Osteocyte (in vitro differentiated cells): ENCODE data around the gene ADAMTS2. TPM values are rescaled to one million over a fixed set of nuclear protein-coding genes. Genes with fewer than 3 reads are reported as not detected.

Source experiments
- DNase-seq: peaks from one replicate; pipeline ENCODE4 v3.0.0; 2021; ENCODE audit warnings: mixed read lengths; ENCODE audit not compliant: unreplicated experiment; ENCODE audit errors: extremely low spot score
- H3K27ac Mint-ChIP-seq: one replicate; pipeline ENCODE4 v1.8.0; 2021; ENCODE audit warnings: mild to moderate bottlenecking, mixed read lengths; ENCODE audit not compliant: unreplicated experiment
- H3K27me3 Mint-ChIP-seq: one replicate; pipeline ENCODE4 v1.8.0; 2021; ENCODE audit warnings: mixed read lengths; ENCODE audit not compliant: unreplicated experiment
- H3K36me3 Mint-ChIP-seq: one replicate; pipeline ENCODE4 v1.8.0; 2021; ENCODE audit warnings: mixed read lengths; ENCODE audit not compliant: unreplicated experiment
- H3K4me1 Mint-ChIP-seq: one replicate; pipeline ENCODE4 v1.8.0; 2021; ENCODE audit warnings: mixed read lengths; ENCODE audit not compliant: unreplicated experiment
- H3K4me3 Mint-ChIP-seq: one replicate; pipeline ENCODE4 v1.8.0; 2021; ENCODE audit warnings: mild to moderate bottlenecking, moderate library complexity, mixed read lengths; ENCODE audit not compliant: unreplicated experiment
- H3K9me3 Mint-ChIP-seq: one replicate; pipeline ENCODE4 v1.8.0; 2021; ENCODE audit warnings: mixed read lengths; ENCODE audit not compliant: unreplicated experiment
- total RNA-seq: library from RNA; stranded (reverse); gene quantifications from 2 replicates; pipeline ENCODE4 v1.2.1, GENCODE V29; 2021
- TF ChIP-seq, protein P1 (sequence below): fragments of 200-600 bp; sonication (generic); IDR thresholded peaks from 2 replicates; pipeline ENCODE4 v1.5.0; 2021; ENCODE audit warnings: antibody characterized with exemption, mild to moderate bottlenecking, moderate library complexity

The ADAMTS2 gene
- total RNA-seq, 1 donor from 2014 or later = 12.2 TPM

DNA sequence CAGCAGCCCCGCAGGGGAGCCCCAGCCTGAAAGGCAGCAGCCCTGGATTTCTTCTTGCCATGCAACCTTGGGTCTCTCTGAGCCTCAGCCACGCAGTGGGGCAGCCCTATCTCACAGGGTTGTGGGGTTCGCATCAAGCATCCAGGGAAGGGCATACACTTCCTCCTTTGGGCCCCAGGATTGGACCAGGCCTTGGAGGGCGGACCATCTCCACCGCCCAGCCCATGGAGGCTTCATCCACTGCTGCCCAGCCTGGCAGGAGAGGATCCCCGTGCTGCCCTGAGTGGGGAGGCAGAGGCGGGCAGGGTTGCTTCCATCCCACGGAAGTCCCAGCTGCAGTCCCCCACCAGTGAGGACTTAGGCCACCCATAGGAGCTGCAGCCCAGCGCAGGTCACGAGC is 5.3 kb downstream of the ADAMTS2 start:
- no peak for DNase-seq
- Mint-ChIP-seq H3K4me3 (no peak overlapping the region), H3K27ac (no peak overlapping the region), H3K27me3 (peaks cover 21% of the 10 kb centered on the region), H3K9me3 (no peaks in the 10 kb centered on the region), H3K4me1 (peaks cover 8% of the 10 kb centered on the region), H3K36me3 (no peaks in the 10 kb centered on the region)
- TF ChIP-seq, protein P1, sequence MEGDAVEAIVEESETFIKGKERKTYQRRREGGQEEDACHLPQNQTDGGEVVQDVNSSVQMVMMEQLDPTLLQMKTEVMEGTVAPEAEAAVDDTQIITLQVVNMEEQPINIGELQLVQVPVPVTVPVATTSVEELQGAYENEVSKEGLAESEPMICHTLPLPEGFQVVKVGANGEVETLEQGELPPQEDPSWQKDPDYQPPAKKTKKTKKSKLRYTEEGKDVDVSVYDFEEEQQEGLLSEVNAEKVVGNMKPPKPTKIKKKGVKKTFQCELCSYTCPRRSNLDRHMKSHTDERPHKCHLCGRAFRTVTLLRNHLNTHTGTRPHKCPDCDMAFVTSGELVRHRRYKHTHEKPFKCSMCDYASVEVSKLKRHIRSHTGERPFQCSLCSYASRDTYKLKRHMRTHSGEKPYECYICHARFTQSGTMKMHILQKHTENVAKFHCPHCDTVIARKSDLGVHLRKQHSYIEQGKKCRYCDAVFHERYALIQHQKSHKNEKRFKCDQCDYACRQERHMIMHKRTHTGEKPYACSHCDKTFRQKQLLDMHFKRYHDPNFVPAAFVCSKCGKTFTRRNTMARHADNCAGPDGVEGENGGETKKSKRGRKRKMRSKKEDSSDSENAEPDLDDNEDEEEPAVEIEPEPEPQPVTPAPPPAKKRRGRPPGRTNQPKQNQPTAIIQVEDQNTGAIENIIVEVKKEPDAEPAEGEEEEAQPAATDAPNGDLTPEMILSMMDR = no peak

DNA sequence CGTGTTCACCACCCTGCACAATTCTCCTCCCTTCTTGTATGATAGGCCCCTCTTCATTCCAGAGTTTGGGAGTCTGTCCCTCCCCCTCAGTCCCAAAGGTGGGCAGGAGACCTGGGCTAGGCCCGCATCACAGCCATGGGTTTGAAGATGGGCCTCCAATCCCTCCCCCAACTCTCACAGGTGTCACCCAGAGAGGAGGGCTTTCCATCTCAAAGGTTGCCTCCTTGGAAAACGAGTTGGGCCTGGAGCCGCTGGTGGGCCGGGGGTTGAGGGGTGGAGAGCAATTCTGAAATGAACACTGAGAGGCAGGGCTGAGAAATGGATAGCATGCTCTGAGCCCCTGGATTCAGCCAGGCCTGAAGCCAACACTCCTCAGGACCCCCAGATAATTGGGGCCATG is 6.2 kb downstream of the ADAMTS2 start:
- Mint-ChIP-seq H3K27ac (no peak overlapping the region), H3K9me3 (no peaks in the 10 kb centered on the region), H3K4me3 (no peak overlapping the region), H3K4me1 (peaks cover 8% of the 10 kb centered on the region), H3K27me3 (peaks cover 24% of the 10 kb centered on the region), H3K36me3 (no peaks in the 10 kb centered on the region)
- TF ChIP-seq, protein P1 = no peak
- DNase-seq = no peak

DNA sequence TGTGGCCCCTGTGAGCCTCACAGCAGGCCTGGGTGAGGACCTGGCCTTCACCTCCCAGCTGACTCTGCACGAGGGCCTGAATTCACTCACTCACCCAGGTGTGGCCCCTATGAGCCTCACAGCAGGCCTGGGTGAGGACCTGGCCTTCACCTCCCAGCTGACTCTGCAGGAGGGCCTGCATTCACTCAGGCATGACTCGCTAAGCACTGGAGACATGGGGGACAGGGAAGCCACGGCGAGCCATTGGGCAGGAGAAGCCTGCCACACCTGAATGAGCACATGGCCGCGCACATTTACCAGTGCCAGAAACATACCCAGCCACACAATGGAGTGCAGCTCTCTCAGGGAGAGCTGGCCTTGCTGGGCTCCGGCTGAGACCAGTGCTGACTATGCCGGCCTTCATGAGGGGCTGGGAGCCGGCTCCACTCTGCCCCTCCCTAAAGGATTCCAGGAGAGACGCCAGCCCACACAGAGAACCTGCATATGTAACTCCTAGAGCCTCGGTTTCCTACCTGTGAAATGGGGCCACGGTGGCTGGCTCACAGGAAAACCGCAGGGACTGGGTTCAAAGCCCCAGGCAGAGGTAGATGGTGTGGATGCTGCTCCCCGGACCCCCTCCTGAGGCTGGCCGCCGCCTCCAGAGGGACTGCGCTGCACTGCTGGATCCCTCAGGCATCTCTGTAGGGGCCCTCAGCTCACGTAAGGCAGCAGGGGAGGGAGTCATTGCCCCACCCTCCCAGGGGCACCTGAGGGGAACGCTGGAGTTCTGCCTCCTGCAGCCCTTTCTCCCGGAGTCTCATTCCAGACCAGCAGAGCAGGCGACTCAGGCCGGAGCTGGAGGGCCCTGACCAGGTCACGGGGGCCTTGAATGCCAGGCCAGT is 7.2 kb downstream of the ADAMTS2 start:
- Mint-ChIP-seq H3K36me3 (no peaks in the 10 kb centered on the region), H3K4me3 (no peak overlapping the region), H3K4me1 (peaks cover 3% of the 10 kb centered on the region), H3K27ac (no peak overlapping the region), H3K27me3 (peaks cover 17% of the 10 kb centered on the region), H3K9me3 (no peaks in the 10 kb centered on the region)
- DNase-seq = no peak
- TF ChIP-seq, protein P1 = no peak

DNA sequence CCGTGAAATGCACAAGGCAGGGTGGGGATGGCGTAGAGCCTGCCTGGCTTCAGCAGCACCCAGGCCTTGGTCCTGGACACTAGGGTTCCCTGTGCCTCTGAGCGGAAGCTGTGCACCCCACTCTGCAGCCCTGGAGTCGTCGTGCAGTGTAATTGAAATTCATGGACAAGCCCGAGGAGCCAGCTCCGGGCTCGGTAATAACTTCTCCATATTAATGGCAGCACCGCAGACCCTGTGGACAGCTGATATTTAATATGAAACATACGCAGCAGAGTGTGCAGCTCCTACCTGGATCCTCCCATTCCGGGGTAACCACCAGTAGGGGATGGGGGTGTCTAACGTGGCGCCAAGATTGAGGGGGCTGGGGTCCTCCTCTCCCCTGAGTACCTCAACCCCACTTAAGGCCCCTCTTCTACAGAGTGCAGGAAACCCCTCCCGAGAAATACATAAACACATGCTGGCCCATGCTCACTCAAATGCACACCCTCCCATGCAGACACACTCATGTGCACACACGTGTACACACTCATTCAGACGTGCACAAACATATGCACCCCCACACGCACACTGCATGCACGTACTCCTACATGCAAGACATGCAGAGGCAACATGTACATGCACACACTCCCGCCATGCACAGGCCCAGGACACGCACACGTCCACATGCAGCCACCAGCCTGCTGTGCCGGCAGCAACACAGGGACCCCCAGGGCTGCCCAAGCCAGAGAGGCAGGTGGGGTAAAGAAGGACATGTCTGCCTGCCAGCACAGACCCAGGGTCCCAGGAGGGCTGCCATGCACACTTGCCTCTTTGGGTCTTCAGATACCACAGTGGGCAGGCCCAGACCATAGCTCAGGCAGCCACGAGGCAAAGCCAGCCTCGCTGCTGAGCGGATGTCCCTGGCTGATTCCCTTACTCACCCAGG is 8.1 kb downstream of the ADAMTS2 start:
- H3K36me3 Mint-ChIP-seq = no peaks in the 10 kb centered on the region
- H3K27ac Mint-ChIP-seq = no peak overlapping the region
- DNase-seq = no peak
- no peaks in the 10 kb centered on the region for H3K9me3 Mint-ChIP-seq
- no peak overlapping the region for H3K4me3 Mint-ChIP-seq
- peaks cover 8% of the 10 kb centered on the region for H3K27me3 Mint-ChIP-seq
- TF ChIP-seq, protein P1 = no peak
- H3K4me1 Mint-ChIP-seq = no peaks in the 10 kb centered on the region
